Measurements from ENCODE around the gene CCT4. TPM values are rescaled to one million over a fixed set of nuclear protein-coding genes. Genes with fewer than 3 reads are reported as not detected.
A peak's percentile ranks its signal among the peaks of the same experiment; 100 is the strongest.
"Not testable (repeated sequence)": the region's sequence is repeated elsewhere in the genome, so short reads cannot be mapped to it uniquely, and the experiment has no call there.

Gene CCT4
- total RNA-seq, 1 experiment from 2014 or later = 203 TPM

GRCh38 chr2:61882850-61883249 lies 5.6 kb downstream of the CCT4 start:
- intact Hi-C loops (cut with micrococcal nuclease) = no loop called here
- DNase-seq (ENCODE audit: unreplicated experiment) = no peak
- peaks cover 15% of the 10 kb centered on the region for H3K4me1 Mint-ChIP-seq (ENCODE audit: insufficient read depth, unreplicated experiment)
- CTCF ChIA-PET = interaction anchor here (0.6 kb wide), 1 partner anchor 1084 kb away, joined by 3 read pairs; no protein-coding TSS in a partner anchor
- H3K27me3 Mint-ChIP-seq (ENCODE audit: insufficient read depth, unreplicated experiment) = no peaks in the 10 kb centered on the region
- no TSS peak for BruUV-seq (replicated peaks)
- H3K27ac Mint-ChIP-seq (ENCODE audit: low read depth, unreplicated experiment) = no peak overlapping the region
- H3K9me3 Mint-ChIP-seq (ENCODE audit: unreplicated experiment) = no peaks in the 10 kb centered on the region
- no peak overlapping the region for H3K4me3 Mint-ChIP-seq (ENCODE audit: unreplicated experiment)
- POLR2A ChIA-PET = no interaction called here
- TF ChIP-seq CTCF (IDR thresholded peaks at IDR 0.05; ENCODE audit: unreplicated experiment) = no peak
- H3K36me3 Mint-ChIP-seq (ENCODE audit: insufficient read depth, unreplicated experiment) = peaks cover 96% of the 10 kb centered on the region

- BruUV-seq (replicated peaks); H3K9me3 Mint-ChIP-seq (ENCODE audit: unreplicated experiment); H3K4me3 Mint-ChIP-seq (ENCODE audit: unreplicated experiment); H3K27me3 Mint-ChIP-seq (ENCODE audit: insufficient read depth, unreplicated experiment); H3K4me1 Mint-ChIP-seq (ENCODE audit: insufficient read depth, unreplicated experiment); intact Hi-C loops (cut with micrococcal nuclease): not testable (repeated sequence)
- DNase-seq (ENCODE audit: unreplicated experiment) = peak; percentile 41
- Mint-ChIP-seq H3K27ac (ENCODE audit: low read depth, unreplicated experiment) (peak overlapping the region; percentile 67), H3K36me3 (ENCODE audit: insufficient read depth, unreplicated experiment) (peaks cover 100% of the 10 kb centered on the region)
- POLR2A ChIA-PET = interaction anchor here (0.6 to 1.6 kb wide), 3 partner anchors 115 to 620 kb away, joined by 3 to 5 read pairs (median 4); no protein-coding TSS in a partner anchor
- CTCF ChIA-PET = interaction anchor here (0.6 kb wide), 1 partner anchor 414 kb away, joined by 3 read pairs; no protein-coding TSS in a partner anchor
Observed at GRCh38 chr2:61879351-61879750, 9.1 kb downstream of the CCT4 start.

GRCh38 chr2:61878761-61879160 lies 9.7 kb downstream of the CCT4 start:
- POLR2A ChIA-PET = interaction anchor here (0.5 to 1.0 kb wide), 2 partner anchors 11 to 33 kb away, joined by 3 to 4 read pairs; no protein-coding TSS in a partner anchor

GRCh38 chr2:61877571-61878245 lies 10.7 kb downstream of the CCT4 start:
- no TSS peak for BruUV-seq (replicated peaks)
- peak overlapping the region; percentile 67 for H3K27ac Mint-ChIP-seq (ENCODE audit: low read depth, unreplicated experiment)
- intact Hi-C loops (cut with micrococcal nuclease) = no loop called here
- no peaks in the 10 kb centered on the region for H3K27me3 Mint-ChIP-seq (ENCODE audit: insufficient read depth, unreplicated experiment)
- TF ChIP-seq CTCF (IDR thresholded peaks at IDR 0.05; ENCODE audit: unreplicated experiment) = no peak
- DNase-seq (ENCODE audit: unreplicated experiment) = no peak
- H3K4me3 Mint-ChIP-seq (ENCODE audit: unreplicated experiment) = no peak overlapping the region
- peaks cover 100% of the 10 kb centered on the region for H3K36me3 Mint-ChIP-seq (ENCODE audit: insufficient read depth, unreplicated experiment)
- CTCF ChIA-PET = no interaction called here
- H3K9me3 Mint-ChIP-seq (ENCODE audit: unreplicated experiment) = no peaks in the 10 kb centered on the region
- POLR2A ChIA-PET = no interaction called here
- H3K4me1 Mint-ChIP-seq (ENCODE audit: insufficient read depth, unreplicated experiment) = peaks cover 4% of the 10 kb centered on the region

More at GRCh38 chr2:61878761-61879160, 9.7 kb downstream of the CCT4 start:
- Mint-ChIP-seq H3K4me3 (ENCODE audit: unreplicated experiment) (no peak overlapping the region), H3K4me1 (ENCODE audit: insufficient read depth, unreplicated experiment) (peaks cover 4% of the 10 kb centered on the region), H3K27ac (ENCODE audit: low read depth, unreplicated experiment) (peak overlapping the region; percentile 67), H3K27me3 (ENCODE audit: insufficient read depth, unreplicated experiment) (no peaks in the 10 kb centered on the region), H3K36me3 (ENCODE audit: insufficient read depth, unreplicated experiment) (peaks cover 100% of the 10 kb centered on the region), H3K9me3 (ENCODE audit: unreplicated experiment) (no peaks in the 10 kb centered on the region)
- peak; percentile 69 for DNase-seq (ENCODE audit: unreplicated experiment)
- no peak for TF ChIP-seq CTCF (IDR thresholded peaks at IDR 0.05; ENCODE audit: unreplicated experiment)
- BruUV-seq (replicated peaks) = no TSS peak
- intact Hi-C loops (cut with micrococcal nuclease) = no loop called here
- CTCF ChIA-PET = interaction anchor here (0.6 kb wide), 1 partner anchor 414 kb away, joined by 3 read pairs; no protein-coding TSS in a partner anchor
